DND-41 (cell line): ENCODE results near the gene PEDS1.

Source experiments
- ATAC-seq: fragments of 200-7000 bp; cut with Tn5 transposase; 3 replicates; pipeline ENCODE4 v1.9.1; 2021; ENCODE audit warnings: low read depth; ENCODE audit not compliant: insufficient read depth
- DNase-seq: peaks from one replicate; pipeline ENCODE4 v3.0.0-alpha.2; 2020
- H2AFZ ChIP-seq: 2 replicates; pipeline ENCODE4 v1.6.0; 2012; ENCODE audit warnings: low read depth, low read length
- H3K27ac ChIP-seq: 2 replicates; pipeline ENCODE4 v1.5.1; 2012; ENCODE audit warnings: low read length, inconsistent platforms
- H3K27me3 ChIP-seq: fragments of 200-600 bp; sonication (generic); 2 replicates; pipeline ENCODE4 v1.6.0; 2012; ENCODE audit warnings: low read length, mild to moderate bottlenecking, inconsistent platforms; ENCODE audit not compliant: insufficient read depth, poor library complexity
- H3K36me3 ChIP-seq: 2 replicates; pipeline ENCODE4 v1.5.1; 2012; ENCODE audit warnings: low read length, inconsistent platforms; ENCODE audit not compliant: insufficient read depth
- H3K4me1 ChIP-seq: 2 replicates; pipeline ENCODE4 v1.5.1; 2012; ENCODE audit warnings: mild to moderate bottlenecking, low read length; ENCODE audit not compliant: insufficient read depth
- H3K4me2 ChIP-seq: 2 replicates; pipeline ENCODE4 v1.6.0; 2012; ENCODE audit warnings: mild to moderate bottlenecking, moderate library complexity, low read length, inconsistent platforms; ENCODE audit not compliant: insufficient read depth
- H3K4me3 ChIP-seq, 2 experiments: fragments of 200-600 bp in 1 of 2; shearing (Covaris generic) in 1 of 2; 2 replicates each; pipeline ENCODE4 v1.5.1; 2012 to 2016; ENCODE audit warnings: inconsistent platforms in 2 of 2, low read length in 2 of 2, mild to moderate bottlenecking in 2 of 2, low read depth in 1 of 2, moderate library complexity in 1 of 2
- H3K79me2 ChIP-seq: 2 replicates; pipeline ENCODE4 v1.6.0; 2012; ENCODE audit warnings: low read length, inconsistent platforms; ENCODE audit not compliant: insufficient read depth
- H3K9ac ChIP-seq: 2 replicates; pipeline ENCODE4 v1.6.0; 2012; ENCODE audit warnings: low read depth, mild to moderate bottlenecking, inconsistent platforms, low read length, moderate library complexity
- H3K9me3 ChIP-seq: 2 replicates; pipeline ENCODE4 v1.5.1; 2012; ENCODE audit warnings: low read length, moderate library complexity, mild to moderate bottlenecking, inconsistent platforms; ENCODE audit not compliant: insufficient read depth, severe bottlenecking
- H4K20me1 ChIP-seq: 2 replicates; pipeline ENCODE4 v1.6.0; 2012; ENCODE audit warnings: low read length; ENCODE audit not compliant: insufficient read depth
- CTCF ChIP-seq: IDR thresholded peaks from 2 replicates; pipeline ENCODE4 v1.5.1; 2012; ENCODE audit warnings: borderline replicate concordance, low read length, moderate library complexity, mild to moderate bottlenecking; ENCODE audit not compliant: poor library complexity, severe bottlenecking; ENCODE audit errors: extremely low read depth
- EZH2 ChIP-seq: IDR thresholded peaks from 3 replicates; pipeline ENCODE4 v1.6.1; 2012; ENCODE audit warnings: borderline replicate concordance, low read depth, mild to moderate bottlenecking, moderate library complexity, low read length, inconsistent platforms; ENCODE audit not compliant: severe bottlenecking

PEDS1 gene

GRCh38 chr20:50122763-50123162, 30.8 kb downstream of the PEDS1 start:
- no peaks in the 10 kb centered on the region for H3K9me3 ChIP-seq
- TF ChIP-seq CTCF (no peak), EZH2 (no peak)
- H2AFZ ChIP-seq, result no peak overlapping the region
- H4K20me1 ChIP-seq, result peaks cover 7% of the 10 kb centered on the region; the same call in 1 of the 2 replicates
- no peak overlapping the region for H3K4me3 ChIP-seq
- H3K27ac ChIP-seq, result no peak overlapping the region
- H3K27me3 ChIP-seq, result no peaks in the 10 kb centered on the region
- ATAC-seq (no peak), DNase-seq (no peak)
- H3K36me3 ChIP-seq, result peaks cover 43% of the 10 kb centered on the region
- H3K9ac ChIP-seq, result no peak overlapping the region
- no peaks in the 10 kb centered on the region for H3K4me1 ChIP-seq
- no peaks in the 10 kb centered on the region for H3K79me2 ChIP-seq
- no peak overlapping the region for H3K4me2 ChIP-seq

GRCh38 chr20:50121858-50122271, 31.7 kb downstream of the PEDS1 start:
- Histone ChIP-seq H4K20me1 (peaks cover 6% of the 10 kb centered on the region; the same call in 1 of the 2 replicates), H3K4me1 (no peaks in the 10 kb centered on the region), H2AFZ (no peak overlapping the region), H3K4me2 (no peak overlapping the region), H3K36me3 (peaks cover 34% of the 10 kb centered on the region), H3K9ac (no peak overlapping the region), H3K4me3 (no peak overlapping the region), H3K27me3 (no peaks in the 10 kb centered on the region), H3K79me2 (no peaks in the 10 kb centered on the region), H3K9me3 (no peaks in the 10 kb centered on the region), H3K27ac (no peak overlapping the region)
- no peak for ATAC-seq
- no peak for DNase-seq
- TF ChIP-seq CTCF, result no peak
- no peak for TF ChIP-seq EZH2

GRCh38 chr20:50120935-50121693, 32.4 kb downstream of the PEDS1 start:
- H3K4me2 ChIP-seq, result no peak overlapping the region
- no peak overlapping the region for H3K4me3 ChIP-seq
- H2AFZ ChIP-seq, result no peak overlapping the region

More at GRCh38 chr20:50120935-50121693, 32.4 kb downstream of the PEDS1 start:
- H3K4me1 ChIP-seq, result peaks cover 7% of the 10 kb centered on the region
- no peak overlapping the region for H3K9ac ChIP-seq
- H4K20me1 ChIP-seq, result peaks cover 6% of the 10 kb centered on the region; the same call in 1 of the 2 replicates
- H3K27me3 ChIP-seq, result no peaks in the 10 kb centered on the region
- ATAC-seq (peak; percentile 77), DNase-seq (peak; percentile 69)
- no peaks in the 10 kb centered on the region for H3K9me3 ChIP-seq
- H3K27ac ChIP-seq, result no peak overlapping the region; the same call in 1 of the 2 replicates
- H3K36me3 ChIP-seq, result peaks cover 28% of the 10 kb centered on the region
- peak; percentile 91 for TF ChIP-seq CTCF
- TF ChIP-seq EZH2, result no peak
- H3K79me2 ChIP-seq, result no peaks in the 10 kb centered on the region
